ENCODE results near the gene SOWAHA.

DNA sequence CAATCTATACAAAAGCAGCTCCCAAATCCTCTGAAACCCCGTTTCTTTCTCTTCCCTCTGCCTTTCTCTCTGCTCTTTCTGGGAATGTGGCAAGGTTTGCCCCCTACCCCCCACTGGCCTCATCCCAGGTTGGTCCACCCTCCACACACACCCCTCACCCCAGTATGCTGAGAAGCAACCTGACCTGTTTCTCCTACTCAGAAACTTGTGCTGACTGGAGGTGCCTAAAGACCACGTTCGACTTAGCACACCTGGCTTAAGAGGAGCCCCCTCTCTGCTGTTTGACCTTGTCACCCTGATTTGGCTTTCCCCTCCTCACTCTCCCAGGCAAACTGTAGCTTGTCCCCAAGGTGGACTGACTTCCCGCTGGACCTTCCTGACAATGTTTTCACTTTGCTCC is 35.0 kb upstream of the SOWAHA start:
- TF ChIP-seq, protein P1, sequence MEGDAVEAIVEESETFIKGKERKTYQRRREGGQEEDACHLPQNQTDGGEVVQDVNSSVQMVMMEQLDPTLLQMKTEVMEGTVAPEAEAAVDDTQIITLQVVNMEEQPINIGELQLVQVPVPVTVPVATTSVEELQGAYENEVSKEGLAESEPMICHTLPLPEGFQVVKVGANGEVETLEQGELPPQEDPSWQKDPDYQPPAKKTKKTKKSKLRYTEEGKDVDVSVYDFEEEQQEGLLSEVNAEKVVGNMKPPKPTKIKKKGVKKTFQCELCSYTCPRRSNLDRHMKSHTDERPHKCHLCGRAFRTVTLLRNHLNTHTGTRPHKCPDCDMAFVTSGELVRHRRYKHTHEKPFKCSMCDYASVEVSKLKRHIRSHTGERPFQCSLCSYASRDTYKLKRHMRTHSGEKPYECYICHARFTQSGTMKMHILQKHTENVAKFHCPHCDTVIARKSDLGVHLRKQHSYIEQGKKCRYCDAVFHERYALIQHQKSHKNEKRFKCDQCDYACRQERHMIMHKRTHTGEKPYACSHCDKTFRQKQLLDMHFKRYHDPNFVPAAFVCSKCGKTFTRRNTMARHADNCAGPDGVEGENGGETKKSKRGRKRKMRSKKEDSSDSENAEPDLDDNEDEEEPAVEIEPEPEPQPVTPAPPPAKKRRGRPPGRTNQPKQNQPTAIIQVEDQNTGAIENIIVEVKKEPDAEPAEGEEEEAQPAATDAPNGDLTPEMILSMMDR (IDR thresholded peaks at IDR 0.05), result no peak
- no peak for TF ChIP-seq ZFX (IDR thresholded peaks at IDR 0.05; ENCODE audit: borderline replicate concordance)
